ENCODE measurements around the gene ATP2A3.

Gene ATP2A3

DNA sequence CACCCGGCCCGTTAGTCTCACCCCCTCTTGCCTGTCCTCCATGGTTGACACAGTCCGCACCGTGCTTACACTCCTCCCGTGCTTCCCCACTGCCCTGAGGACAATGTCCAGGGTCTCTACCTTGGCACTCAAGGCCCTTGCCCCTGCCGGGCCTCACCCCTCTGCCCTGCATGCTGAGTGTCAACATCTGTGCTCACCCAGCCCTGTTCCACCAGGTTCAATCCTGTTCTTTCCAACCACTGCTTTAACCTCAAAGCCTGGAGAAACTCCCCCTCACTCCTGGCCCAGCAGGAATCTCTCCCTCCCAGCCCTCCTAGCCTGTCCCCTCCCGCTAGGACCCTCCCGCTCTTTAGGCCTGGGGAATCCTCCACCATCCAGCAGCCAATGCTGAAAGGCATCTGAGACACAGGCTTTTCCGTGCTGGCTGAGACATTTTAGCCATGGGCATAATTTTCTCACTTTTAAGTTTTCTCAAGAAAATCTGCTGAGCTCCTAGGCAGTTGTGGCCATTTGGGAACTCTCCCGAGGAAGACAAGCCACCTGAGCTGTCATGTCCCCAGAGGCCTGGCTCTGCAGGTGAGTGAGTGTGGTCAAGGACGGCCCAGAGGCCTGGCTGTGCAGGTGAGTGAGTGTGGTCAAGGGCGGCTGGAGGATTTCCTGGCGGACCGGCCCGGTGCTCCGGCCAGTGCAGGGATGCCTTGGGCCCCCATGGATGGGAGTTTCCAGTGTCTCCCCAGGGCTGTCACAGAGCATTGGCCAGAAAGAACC, 37.2 kb downstream of the ATP2A3 start:
- no peak for DNase-seq (ENCODE audit: low read depth in 3 of 3)

DNA sequence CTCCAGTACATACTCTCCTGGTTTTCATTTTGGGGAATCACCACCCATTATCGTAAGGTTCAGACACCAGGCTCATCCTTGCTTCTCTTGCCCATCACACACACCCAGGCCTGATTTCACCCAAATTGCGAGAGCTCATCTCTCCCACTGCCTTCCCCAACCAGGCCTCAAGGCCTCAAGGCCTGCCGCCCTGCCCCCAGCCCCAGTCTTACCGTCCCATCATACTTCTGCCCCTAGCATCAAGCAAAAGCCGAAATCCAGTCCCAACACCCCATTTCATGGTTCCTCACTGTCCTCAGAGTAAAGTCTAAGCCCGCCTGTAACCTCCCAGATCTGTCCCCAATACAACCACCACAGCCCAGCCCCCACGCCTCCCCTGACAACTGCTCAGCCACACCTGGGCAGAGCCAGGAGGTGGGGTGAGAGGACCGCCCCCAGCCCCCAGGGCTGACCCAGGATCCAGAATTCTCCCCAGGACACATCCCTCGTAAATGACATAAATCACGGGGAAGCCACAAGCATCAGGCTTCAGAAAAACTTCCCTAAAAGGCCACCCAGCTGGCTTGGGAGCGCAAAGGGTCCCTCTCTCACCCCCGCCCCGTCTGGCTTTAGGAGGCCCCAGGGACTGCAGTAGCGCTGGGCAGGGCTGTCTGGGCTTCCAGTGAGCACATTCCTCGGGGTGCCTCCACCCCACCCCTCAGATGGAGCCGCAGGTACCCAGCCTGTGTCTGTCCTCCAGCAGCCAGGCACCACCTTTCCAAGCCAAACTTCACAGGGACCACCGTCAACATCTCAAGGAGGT, 38.4 kb downstream of the ATP2A3 start:
- DNase-seq (ENCODE audit: low read depth in 3 of 3): no peak

DNA sequence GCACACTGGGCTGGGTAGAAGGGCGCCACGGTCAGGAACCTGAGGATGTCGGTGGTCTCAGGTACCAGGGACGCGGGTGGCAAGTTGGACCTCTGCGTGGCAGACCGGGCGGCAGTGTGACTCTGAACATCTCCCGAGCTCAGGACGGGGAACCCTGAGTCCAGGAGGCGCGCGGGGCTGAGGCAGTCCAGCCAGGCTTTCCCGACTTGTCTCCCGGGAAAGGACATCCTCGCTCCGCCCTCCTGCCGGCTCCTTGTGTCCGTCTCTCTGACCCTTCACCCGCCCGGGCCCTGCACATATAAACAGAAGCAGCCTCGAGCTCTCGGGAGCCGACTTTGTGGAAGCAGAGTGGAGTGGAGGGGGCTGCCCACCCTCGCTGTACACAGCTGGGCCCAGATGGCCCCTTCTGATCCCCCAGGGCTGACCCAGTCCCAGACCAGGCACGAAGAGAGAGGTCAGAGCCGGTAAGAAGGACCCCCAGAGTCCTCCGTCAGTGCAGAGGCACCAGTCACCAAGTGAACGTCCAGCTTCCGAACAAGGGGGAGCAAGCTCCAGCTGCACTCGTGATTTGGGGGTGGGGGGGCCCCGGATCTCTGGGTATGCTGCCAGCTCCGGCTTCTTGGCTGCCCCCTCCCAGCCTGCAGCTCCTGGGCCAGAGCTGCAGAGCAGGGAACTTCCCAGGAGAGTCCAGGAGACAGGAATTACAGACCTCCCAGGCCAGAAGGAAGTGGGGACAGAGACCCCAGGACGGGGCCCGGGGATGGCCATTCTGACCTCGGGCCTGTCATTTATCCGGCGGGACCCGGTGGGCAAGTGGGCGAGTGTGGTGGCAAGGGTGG, 39.5 kb downstream of the ATP2A3 start:
- no peak for DNase-seq (ENCODE audit: low read depth in 3 of 3)

DNA sequence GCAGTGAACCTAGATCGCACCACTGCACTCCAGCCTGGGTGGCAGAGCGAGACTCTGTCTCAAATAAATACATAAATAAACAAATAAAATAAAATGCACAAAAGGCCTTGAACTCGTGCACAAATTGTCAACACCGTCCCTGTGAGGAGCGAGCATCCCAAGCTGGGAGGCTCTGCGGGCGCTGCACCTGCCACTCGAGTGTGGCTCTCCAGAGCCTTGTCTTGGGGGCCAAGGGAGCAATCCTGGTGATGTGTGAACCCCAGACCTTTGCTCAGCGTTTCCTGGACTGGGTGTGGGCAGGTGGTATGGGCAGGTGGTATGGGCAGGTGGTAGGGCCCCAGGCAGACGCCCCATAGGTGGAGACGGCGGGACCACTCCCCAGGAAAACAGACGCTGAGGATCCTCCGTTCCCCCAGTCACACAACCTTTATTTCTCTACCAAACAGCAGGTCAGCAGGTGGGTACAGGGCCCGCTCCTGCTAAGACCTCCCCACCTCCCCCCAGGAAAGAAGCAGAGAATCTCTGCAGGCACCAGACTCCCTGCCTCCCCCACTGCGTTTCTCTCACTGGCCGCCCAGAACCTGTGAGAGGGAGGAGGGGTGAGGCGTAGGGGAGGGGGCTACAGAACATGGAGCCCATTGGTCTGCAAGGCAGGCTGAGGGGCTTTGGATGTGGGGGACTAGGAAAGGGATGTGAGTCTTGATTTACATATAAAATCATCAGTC, 40.6 kb downstream of the ATP2A3 start:
- no peak for DNase-seq (ENCODE audit: low read depth in 3 of 3)

DNA sequence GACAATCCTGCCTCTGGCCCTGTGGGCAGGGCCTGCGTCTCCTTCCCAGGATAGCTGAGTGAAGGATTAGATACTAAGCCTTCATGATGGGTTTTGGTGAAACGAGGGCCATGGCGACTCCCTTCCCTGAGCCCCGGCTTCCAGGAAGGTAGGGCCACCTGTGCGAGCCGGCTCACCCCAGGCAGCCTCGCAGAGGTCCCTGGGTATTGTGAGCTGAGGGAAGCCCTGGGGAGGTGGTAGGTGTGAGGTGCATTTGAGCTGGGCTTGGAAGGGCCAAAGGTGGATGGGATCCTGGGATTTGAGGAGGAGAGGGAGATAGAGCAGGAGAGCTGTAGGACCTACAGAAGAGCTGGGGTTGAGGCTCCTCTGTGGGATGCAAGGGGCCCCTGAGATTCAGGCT, 41.5 kb downstream of the ATP2A3 start:
- DNase-seq (ENCODE audit: low read depth in 3 of 3): no peak

DNA sequence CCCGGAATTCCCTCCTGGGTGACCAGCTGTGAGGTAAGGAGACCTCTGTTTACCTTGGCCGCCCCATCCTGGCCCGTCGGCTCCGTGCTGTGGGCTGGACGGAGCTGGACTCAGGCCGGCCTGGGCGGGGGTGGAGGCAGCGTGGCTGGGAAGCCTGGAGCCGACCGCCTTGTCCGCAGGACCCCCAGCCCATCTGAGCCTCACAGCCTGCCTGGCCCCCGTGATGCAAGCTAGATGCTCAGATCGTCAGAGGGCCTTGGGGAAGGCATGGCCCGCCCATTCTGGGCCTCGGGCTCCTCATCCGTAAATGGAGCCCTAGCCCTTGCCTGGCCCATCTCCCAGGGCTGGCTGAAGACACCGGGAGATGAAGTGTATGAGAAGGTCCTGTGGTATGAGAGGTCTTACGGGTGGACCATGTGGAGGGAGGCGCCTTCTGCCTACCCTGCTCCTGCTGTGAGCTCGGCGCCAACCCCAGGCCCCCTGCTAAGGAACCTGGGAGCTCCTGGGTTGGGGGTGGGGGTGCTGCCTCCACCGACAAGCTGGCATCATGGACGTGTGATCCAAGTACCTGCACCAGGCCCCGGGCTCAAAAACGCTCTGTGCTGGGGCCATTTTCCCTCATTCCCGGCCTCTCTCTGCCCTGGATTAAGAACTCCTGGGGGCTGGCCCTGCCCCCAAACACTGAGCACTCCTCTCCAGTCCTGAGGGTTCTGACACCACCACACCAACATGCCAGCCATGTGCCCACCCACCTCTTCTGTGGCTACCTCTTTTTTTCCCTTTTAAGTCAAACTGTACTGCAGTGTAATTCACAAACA, 42.5 kb downstream of the ATP2A3 start:
- DNase-seq (ENCODE audit: low read depth in 3 of 3): no peak

DNA sequence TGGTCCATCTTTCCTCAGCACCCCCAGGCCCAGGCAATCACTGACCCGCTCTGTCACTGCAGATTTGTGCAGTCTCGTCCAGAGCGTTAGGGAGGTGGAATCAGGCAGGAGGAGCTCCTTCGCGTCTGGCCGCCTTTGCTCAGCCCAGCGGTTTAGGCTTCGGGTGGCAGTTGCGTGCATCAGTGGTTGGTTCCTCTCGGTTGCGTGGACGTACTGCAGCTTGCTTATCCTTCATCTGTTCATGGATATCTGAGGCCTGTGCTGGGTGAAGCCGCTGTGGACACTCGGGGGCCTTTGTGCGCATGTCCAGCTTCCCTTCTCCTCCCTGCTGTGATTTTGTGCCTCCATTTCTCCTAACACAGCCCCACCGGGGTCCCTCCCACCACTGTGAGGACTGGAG, 43.2 kb downstream of the ATP2A3 start:
- no peak for DNase-seq (ENCODE audit: low read depth in 3 of 3)

DNA sequence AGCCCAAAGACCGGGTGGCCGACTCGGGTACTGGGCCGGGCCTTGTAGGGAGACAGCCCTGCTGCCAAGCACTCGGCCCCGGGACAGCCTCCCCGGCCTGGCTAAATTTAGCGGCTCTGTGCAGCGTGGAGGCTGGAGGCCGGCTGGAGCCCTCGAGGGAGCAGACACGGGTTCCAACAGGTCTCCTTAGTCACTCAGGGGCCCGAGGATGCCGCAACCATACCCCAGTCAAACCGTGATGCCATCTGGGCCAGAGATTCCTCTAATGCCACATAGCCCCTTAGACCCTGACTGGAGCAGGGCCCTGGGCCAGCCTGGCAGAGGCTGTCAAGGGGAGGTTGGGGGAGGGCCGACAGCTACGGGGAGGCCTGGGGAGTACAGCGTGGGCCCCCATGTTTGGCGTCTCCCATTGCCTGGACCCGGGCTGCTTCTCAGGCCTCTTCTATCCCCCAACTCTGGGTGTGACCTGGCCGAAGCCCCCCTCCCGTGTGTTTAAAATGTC, 45.1 kb downstream of the ATP2A3 start:
- no peak for DNase-seq (ENCODE audit: low read depth in 3 of 3)

DNA sequence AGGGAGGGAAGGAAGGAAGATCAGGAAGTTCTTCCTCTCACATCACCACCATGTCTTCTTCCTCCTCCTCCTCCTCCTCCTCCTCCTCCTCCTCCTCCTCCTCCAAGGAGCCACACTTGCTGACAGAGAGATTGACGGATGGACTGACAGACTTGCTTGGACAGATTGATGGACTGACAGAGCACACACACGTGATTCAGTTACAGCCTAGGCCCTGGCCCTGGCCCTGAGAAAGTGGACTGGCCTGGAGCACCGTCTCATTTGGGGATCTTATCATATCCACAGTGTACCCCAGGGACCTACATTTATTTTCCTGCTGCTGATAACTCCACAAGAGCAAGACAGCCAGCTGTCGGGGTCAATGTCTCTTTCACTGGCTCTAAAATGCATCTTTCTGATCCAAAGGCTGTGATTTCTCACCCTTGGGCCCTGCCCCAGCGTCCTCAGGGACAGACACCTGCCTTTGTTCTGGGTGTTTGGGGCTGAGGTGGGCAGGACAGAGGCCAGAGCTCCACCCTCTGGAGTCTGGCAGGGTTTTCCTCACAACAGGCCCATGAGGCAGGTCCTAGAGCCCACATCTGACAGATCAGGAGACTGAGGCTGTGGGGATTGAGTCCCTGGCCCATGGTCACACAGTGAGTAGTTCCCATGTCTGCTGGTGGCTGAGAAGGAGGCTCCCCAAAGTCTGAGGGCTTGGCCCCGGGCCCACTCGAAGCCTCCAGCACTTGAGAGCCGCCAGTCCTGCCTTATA, 45.7 kb downstream of the ATP2A3 start:
- DNase-seq (ENCODE audit: low read depth in 3 of 3): no peak

DNA sequence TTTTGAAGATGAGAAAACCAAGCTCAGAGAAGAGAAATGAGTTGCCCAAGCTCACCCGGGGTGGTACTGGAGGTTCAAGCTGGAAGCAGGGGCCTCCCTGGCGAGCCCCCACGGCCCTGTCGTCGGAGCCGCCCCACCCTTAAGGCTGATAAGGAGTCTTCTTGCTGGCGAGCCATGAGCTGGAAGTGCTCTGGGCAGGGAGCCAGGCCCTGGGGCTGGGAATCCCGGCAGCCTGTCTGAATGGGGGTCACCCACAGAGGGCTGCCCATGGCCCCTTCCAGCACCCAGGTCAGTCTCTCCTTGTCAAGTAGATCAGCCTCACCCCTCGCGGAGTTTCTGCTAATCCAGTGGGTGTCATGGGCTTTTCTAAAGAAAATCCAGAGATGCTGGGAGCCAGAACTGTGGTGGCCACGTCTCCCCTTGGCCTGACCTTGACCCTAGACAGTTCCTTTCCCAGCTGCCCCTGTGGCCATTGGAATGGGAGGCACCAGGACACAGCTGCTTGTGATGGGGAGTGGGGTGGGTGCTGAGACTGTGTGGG, 46.8 kb downstream of the ATP2A3 start:
- no peak for DNase-seq (ENCODE audit: low read depth in 3 of 3)

DNA sequence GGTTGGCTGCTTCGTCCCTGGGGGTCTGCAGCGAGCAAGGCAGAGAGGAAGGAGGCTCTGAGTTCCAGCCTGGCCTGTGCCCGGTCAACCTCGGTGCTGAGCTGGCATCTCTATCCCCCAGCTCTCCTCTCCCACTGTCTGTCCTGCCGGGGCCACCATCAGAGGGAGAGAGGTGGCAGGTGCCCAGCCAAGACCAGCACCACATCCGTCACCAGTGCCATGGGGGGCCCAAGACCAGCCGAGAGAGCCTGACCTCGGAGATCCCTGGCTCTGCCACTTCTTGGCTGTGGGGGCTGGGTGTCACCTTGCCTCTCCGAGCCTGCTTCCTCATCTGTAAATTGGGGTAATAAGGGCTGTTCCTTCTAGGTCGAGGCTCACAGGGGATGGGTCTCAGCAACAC, 47.4 kb downstream of the ATP2A3 start:
- DNase-seq (ENCODE audit: low read depth in 3 of 3): no peak

DNA sequence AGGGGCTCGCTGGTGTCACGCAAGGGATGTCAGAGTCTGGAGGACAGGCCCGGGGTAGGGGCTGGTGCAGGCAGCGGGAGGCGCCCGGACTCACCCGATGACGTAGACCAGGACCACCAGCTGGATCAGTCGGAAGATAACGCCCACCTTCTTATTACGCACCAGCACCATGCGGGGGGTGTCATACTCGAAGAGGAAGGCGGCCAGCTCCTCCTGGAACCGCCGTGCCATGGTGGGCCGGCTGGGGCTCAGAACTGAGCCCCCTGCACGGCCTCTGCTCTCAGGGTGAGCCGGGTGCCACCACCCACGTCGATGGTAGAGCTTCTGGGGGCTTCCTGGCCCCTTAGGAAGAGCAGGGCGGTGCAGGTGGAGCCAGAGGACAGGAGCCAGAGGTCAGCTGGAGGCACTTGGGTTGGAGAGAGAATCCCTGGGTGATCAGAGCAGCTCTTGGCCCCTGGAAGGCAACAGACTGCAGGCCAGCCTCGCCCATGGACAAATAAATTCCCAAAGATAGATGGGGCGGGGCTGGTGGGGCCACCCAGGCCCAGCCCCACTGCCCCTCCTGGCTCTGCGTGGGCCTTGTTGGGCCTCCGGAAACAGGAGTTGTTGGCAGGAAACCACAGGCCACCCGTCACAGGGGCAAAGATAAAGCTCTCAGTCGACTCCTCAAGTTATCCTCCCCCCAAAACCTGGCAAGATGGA, 48.1 kb downstream of the ATP2A3 start, which contains the start of gene P2RX1:
Gene P2RX1 (minus strand): TSS at position 471 of the 702 bp plus-strand sequence. CDS start 240 bp downstream, at position 231.
- peak in 1 of 3 experiments; percentile 37 for DNase-seq (ENCODE audit: low read depth in 3 of 3)

DNA sequence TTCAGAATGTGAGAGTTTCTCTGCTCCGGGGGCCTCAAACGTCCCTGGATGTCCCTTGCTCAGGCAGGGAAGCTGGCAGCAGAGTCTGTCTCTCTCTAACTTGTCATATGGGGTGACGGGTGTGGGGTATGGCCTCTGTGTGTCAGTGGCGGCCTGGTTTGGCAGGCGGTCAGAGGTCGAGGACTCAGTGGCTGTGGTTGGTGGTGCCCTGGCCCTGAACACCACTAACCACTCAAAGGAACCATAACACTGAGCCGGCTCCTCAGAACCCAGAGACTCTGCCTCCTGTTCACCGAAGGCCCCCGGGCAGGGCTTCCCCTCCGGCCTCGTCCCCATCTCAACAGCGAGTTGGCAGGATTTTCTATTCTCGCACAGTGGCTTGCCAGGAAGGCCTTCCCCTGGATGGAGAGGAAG, 48.6 kb downstream of the ATP2A3 start:
- no peak for DNase-seq (ENCODE audit: low read depth in 3 of 3)

DNA sequence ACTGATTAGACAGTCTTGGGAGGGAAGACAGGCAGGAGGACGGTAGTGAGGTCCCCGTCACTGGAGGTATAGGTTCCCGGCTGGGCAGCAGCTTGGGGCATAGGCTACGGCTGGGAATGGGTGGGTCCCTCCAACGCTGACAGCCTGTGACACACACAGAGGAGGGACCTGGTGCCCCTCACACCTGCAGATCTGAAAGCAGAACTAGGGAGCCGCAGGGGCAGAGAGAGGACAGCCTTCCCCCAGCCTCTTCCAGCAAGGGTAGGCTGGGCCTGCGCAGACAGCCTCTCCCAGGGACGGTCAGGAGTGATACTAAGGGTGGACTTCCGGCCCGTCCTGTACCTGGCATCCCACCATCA, 49.9 kb downstream of the ATP2A3 start:
- no peak for DNase-seq (ENCODE audit: low read depth in 3 of 3)

DNA sequence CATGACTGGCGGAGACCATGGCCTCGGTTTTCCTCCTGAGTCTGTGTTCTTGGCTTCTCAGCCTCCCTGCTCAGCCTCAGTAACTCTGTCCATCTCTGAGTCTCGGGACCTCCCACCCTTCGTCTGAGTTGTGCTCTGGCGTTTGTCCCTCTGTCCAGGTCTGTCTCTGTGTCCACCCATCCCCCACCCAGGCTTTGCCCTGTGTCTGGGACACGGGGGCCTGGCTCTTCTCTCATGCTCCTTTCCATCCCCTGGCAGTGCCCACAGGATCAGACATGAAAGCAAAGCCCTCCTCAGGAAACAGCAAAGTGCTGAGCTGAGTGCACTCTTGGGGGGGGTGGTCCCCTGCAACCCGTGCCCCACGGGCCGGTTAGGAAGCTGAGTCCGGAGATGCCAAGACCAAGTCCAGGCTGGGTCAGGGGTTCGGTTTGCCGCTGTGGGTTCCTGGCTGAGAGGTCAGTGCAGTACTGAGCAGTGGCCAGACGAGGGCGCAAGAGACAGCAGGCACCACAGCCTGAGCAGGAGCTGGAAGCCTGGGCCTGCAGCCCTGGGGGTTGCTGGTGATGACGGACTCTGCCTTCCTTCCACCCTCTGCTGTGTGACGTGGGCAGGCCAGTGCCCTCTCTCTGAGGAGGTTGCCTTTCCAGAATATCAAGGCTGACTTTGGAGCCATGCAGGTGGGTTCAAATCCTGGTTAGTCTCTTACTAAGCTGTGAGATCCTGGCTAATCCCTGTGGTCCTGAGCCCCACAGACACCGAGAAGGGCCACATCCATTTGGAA, 50.5 kb downstream of the ATP2A3 start:
- DNase-seq (ENCODE audit: low read depth in 3 of 3): peak; percentile 56 to 81 (median 67)

DNA sequence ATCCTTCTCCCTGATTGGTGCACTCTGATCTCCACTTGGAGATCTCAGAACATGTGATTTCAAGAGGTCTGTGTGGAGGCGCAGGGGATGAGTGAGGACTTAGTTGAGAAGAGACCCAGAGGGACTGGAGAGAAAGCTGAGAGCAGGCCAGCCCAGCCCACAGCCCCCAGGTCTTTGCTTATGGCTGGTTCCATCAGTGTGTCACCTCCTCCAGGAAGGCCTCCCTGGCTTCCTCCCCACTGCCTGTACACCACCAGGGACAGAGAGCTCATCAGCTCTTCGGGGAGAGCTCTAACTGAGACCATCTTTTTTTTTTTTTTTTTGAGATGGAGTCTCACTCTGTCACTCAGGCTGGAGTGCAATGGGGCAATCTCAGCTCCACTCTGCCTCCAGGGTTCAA, 51.4 kb downstream of the ATP2A3 start:
- DNase-seq (ENCODE audit: low read depth in 3 of 3): no peak

DNA sequence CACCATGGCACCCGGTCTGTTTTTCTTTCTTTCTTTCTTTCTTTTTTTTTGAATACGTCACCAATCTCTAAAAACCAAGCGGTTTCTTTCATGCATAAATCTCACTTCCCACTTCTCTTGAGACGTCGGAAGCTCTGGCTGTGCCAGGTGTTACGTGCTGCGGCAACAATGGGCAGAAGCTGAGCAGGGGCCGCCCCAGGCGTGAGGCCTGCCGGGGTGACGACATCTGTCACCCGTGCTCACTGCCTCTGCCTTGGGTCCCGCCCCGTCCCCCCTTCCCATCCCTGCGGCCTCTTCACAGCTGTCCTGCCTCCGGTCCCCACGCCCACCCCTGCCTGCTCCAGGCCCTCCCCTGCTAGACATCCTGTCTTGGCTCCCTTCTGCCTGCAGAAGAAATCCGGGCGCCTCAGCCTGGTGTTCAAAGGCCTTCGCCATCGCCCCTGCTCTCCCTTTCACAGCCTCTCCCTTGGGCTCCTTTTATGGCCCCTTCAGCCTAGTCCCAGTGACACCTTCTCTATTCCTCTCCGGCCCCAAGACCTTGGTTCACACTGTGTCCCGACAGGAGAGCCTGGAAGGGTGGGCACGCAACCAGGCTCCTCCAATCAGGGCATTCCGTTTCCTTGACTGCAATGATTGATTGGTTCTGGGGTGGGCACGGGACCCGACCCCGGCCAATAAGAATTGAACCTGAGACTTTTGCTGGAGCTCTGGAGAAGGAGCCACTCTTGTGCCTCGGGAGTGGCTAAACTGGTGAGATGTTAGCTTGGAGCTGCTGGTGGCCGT, 52.8 kb downstream of the ATP2A3 start:
- peak; percentile 27 to 76 (median 49) for DNase-seq (ENCODE audit: low read depth in 3 of 3)

Measured in stimulated activated CD4-positive, alpha-beta T cell treated with anti-CD3 and anti-CD28 coated beads, TNF-alpha, amount 100 ng/mL, for 24 hours (primary cell).